ENCODE results near the gene CFAP47.
"Not testable (repeated sequence)": the region's sequence is repeated elsewhere in the genome, so short reads cannot be mapped to it uniquely, and the experiment has no call there.

CFAP47 gene

GRCh38 chrX:36214924-36215323 lies 295.4 kb downstream of the CFAP47 start:
- H3K27me3 ChIP-seq (ENCODE audit: control insufficient read depth, insufficient read depth, low read length): no peaks in the 10 kb centered on the region
- no peak overlapping the region for H3K4me3 ChIP-seq (ENCODE audit: low read length)
- no peaks in the 10 kb centered on the region for H3K9me3 ChIP-seq (ENCODE audit: control insufficient read depth, insufficient read depth, low read length)
- no peak for DNase-seq (ENCODE audit: low read depth, low spot score)
- no peaks in the 10 kb centered on the region for H3K4me1 ChIP-seq (ENCODE audit: control insufficient read depth, insufficient read depth, low read length)
- H3K27ac ChIP-seq (ENCODE audit: low read length): no peak overlapping the region
- no peaks in the 10 kb centered on the region for H3K36me3 ChIP-seq (ENCODE audit: control insufficient read depth, insufficient read depth, low read length)
- no CpG with 5 or more reads among the region's 1 CpG for WGBS (ENCODE audit: insufficient coverage, insufficient read length)

GRCh38 chrX:36218801-36219200 lies 299.3 kb downstream of the CFAP47 start:
- H3K4me3 ChIP-seq (ENCODE audit: low read length): no peak overlapping the region
- DNase-seq (ENCODE audit: low read depth, low spot score): no peak
- H3K9me3 ChIP-seq (ENCODE audit: control insufficient read depth, insufficient read depth, low read length): no peaks in the 10 kb centered on the region
- no peaks in the 10 kb centered on the region for H3K27me3 ChIP-seq (ENCODE audit: control insufficient read depth, insufficient read depth, low read length)
- H3K4me1 ChIP-seq (ENCODE audit: control insufficient read depth, insufficient read depth, low read length): no peaks in the 10 kb centered on the region
- no peak overlapping the region for H3K27ac ChIP-seq (ENCODE audit: low read length)
- no CpG with 5 or more reads among the region's 1 CpG for WGBS (ENCODE audit: insufficient coverage, insufficient read length)
- no peaks in the 10 kb centered on the region for H3K36me3 ChIP-seq (ENCODE audit: control insufficient read depth, insufficient read depth, low read length)

- no CpG with 5 or more reads among the region's 21 CpGs for WGBS (ENCODE audit: insufficient coverage, insufficient read length)
- H3K27ac ChIP-seq (ENCODE audit: low read length); H3K4me1 ChIP-seq (ENCODE audit: control insufficient read depth, insufficient read depth, low read length); H3K36me3 ChIP-seq (ENCODE audit: control insufficient read depth, insufficient read depth, low read length); H3K9me3 ChIP-seq (ENCODE audit: control insufficient read depth, insufficient read depth, low read length); H3K27me3 ChIP-seq (ENCODE audit: control insufficient read depth, insufficient read depth, low read length); DNase-seq (ENCODE audit: low read depth, low spot score); H3K4me3 ChIP-seq (ENCODE audit: low read length): not testable (repeated sequence)
Observed at GRCh38 chrX:36234840-36235528, 315.4 kb downstream of the CFAP47 start.

GRCh38 chrX:36241397-36241796 lies 321.9 kb downstream of the CFAP47 start:
- H3K9me3 ChIP-seq (ENCODE audit: control insufficient read depth, insufficient read depth, low read length): no peaks in the 10 kb centered on the region
- H3K27me3 ChIP-seq (ENCODE audit: control insufficient read depth, insufficient read depth, low read length): no peaks in the 10 kb centered on the region
- no peaks in the 10 kb centered on the region for H3K36me3 ChIP-seq (ENCODE audit: control insufficient read depth, insufficient read depth, low read length)
- no peak for DNase-seq (ENCODE audit: low read depth, low spot score)
- no peak overlapping the region for H3K4me3 ChIP-seq (ENCODE audit: low read length)
- H3K4me1 ChIP-seq (ENCODE audit: control insufficient read depth, insufficient read depth, low read length): no peaks in the 10 kb centered on the region
- WGBS (ENCODE audit: insufficient coverage, insufficient read length): no CpG with 5 or more reads among the region's 1 CpG
- H3K27ac ChIP-seq (ENCODE audit: low read length): no peak overlapping the region

GRCh38 chrX:36266155-36266554 lies 346.6 kb downstream of the CFAP47 start:
- H3K4me1 ChIP-seq (ENCODE audit: control insufficient read depth, insufficient read depth, low read length): no peaks in the 10 kb centered on the region
- no peaks in the 10 kb centered on the region for H3K27me3 ChIP-seq (ENCODE audit: control insufficient read depth, insufficient read depth, low read length)
- no peaks in the 10 kb centered on the region for H3K9me3 ChIP-seq (ENCODE audit: control insufficient read depth, insufficient read depth, low read length)
- H3K4me3 ChIP-seq (ENCODE audit: low read length): no peak overlapping the region
- DNase-seq (ENCODE audit: low read depth, low spot score): no peak
- no CpG with 5 or more reads among the region's 5 CpGs for WGBS (ENCODE audit: insufficient coverage, insufficient read length)
- no peaks in the 10 kb centered on the region for H3K36me3 ChIP-seq (ENCODE audit: control insufficient read depth, insufficient read depth, low read length)
- no peak overlapping the region for H3K27ac ChIP-seq (ENCODE audit: low read length)

- no peak overlapping the region for H3K4me3 ChIP-seq (ENCODE audit: low read length)
- no peak overlapping the region for H3K27ac ChIP-seq (ENCODE audit: low read length)
- no peaks in the 10 kb centered on the region for H3K9me3 ChIP-seq (ENCODE audit: control insufficient read depth, insufficient read depth, low read length)
- DNase-seq (ENCODE audit: low read depth, low spot score): no peak
- no CpG with 5 or more reads among the region's 1 CpG for WGBS (ENCODE audit: insufficient coverage, insufficient read length)
- H3K36me3 ChIP-seq (ENCODE audit: control insufficient read depth, insufficient read depth, low read length): no peaks in the 10 kb centered on the region
- no peaks in the 10 kb centered on the region for H3K4me1 ChIP-seq (ENCODE audit: control insufficient read depth, insufficient read depth, low read length)
- no peaks in the 10 kb centered on the region for H3K27me3 ChIP-seq (ENCODE audit: control insufficient read depth, insufficient read depth, low read length)
Observed at GRCh38 chrX:36310136-36310535, 390.6 kb downstream of the CFAP47 start.

GRCh38 chrX:36314303-36314702 lies 394.8 kb downstream of the CFAP47 start:
- no peak overlapping the region for H3K4me3 ChIP-seq (ENCODE audit: low read length)
- no peaks in the 10 kb centered on the region for H3K4me1 ChIP-seq (ENCODE audit: control insufficient read depth, insufficient read depth, low read length)
- no CpG with 5 or more reads among the region's 3 CpGs for WGBS (ENCODE audit: insufficient coverage, insufficient read length)
- no peak for DNase-seq (ENCODE audit: low read depth, low spot score)
- H3K36me3 ChIP-seq (ENCODE audit: control insufficient read depth, insufficient read depth, low read length): no peaks in the 10 kb centered on the region
- H3K27ac ChIP-seq (ENCODE audit: low read length): no peak overlapping the region
- H3K27me3 ChIP-seq (ENCODE audit: control insufficient read depth, insufficient read depth, low read length): no peaks in the 10 kb centered on the region
- no peaks in the 10 kb centered on the region for H3K9me3 ChIP-seq (ENCODE audit: control insufficient read depth, insufficient read depth, low read length)

GRCh38 chrX:36334572-36334971 lies 415.0 kb downstream of the CFAP47 start:
- Histone ChIP-seq H3K36me3 (ENCODE audit: control insufficient read depth, insufficient read depth, low read length) (no peaks in the 10 kb centered on the region), H3K4me1 (ENCODE audit: control insufficient read depth, insufficient read depth, low read length) (no peaks in the 10 kb centered on the region), H3K9me3 (ENCODE audit: control insufficient read depth, insufficient read depth, low read length) (no peaks in the 10 kb centered on the region), H3K27ac (ENCODE audit: low read length) (no peak overlapping the region), H3K27me3 (ENCODE audit: control insufficient read depth, insufficient read depth, low read length) (no peaks in the 10 kb centered on the region), H3K4me3 (ENCODE audit: low read length) (no peak overlapping the region)
- DNase-seq (ENCODE audit: low read depth, low spot score): no peak
- no CpG with 5 or more reads among the region's 1 CpG for WGBS (ENCODE audit: insufficient coverage, insufficient read length)

GRCh38 chrX:36336751-36337150 lies 417.2 kb downstream of the CFAP47 start:
- WGBS (ENCODE audit: insufficient coverage, insufficient read length): no CpG with 5 or more reads among the region's 3 CpGs
- Histone ChIP-seq H3K27me3 (ENCODE audit: control insufficient read depth, insufficient read depth, low read length) (no peaks in the 10 kb centered on the region), H3K27ac (ENCODE audit: low read length) (no peak overlapping the region), H3K4me1 (ENCODE audit: control insufficient read depth, insufficient read depth, low read length) (no peaks in the 10 kb centered on the region), H3K9me3 (ENCODE audit: control insufficient read depth, insufficient read depth, low read length) (no peaks in the 10 kb centered on the region), H3K36me3 (ENCODE audit: control insufficient read depth, insufficient read depth, low read length) (no peaks in the 10 kb centered on the region), H3K4me3 (ENCODE audit: low read length) (no peak overlapping the region)
- DNase-seq (ENCODE audit: low read depth, low spot score): no peak

- Histone ChIP-seq H3K36me3 (ENCODE audit: control insufficient read depth, insufficient read depth, low read length) (no peaks in the 10 kb centered on the region), H3K27me3 (ENCODE audit: control insufficient read depth, insufficient read depth, low read length) (no peaks in the 10 kb centered on the region), H3K4me3 (ENCODE audit: low read length) (no peak overlapping the region), H3K4me1 (ENCODE audit: control insufficient read depth, insufficient read depth, low read length) (no peaks in the 10 kb centered on the region), H3K9me3 (ENCODE audit: control insufficient read depth, insufficient read depth, low read length) (no peaks in the 10 kb centered on the region), H3K27ac (ENCODE audit: low read length) (no peak overlapping the region)
- DNase-seq (ENCODE audit: low read depth, low spot score): no peak
- no CpG with 5 or more reads among the region's 1 CpG for WGBS (ENCODE audit: insufficient coverage, insufficient read length)
Observed at GRCh38 chrX:36344301-36344700, 424.8 kb downstream of the CFAP47 start.

GRCh38 chrX:36348509-36348908 lies 429.0 kb downstream of the CFAP47 start:
- no peak overlapping the region for H3K27ac ChIP-seq (ENCODE audit: low read length)
- H3K4me3 ChIP-seq (ENCODE audit: low read length): no peak overlapping the region
- no peaks in the 10 kb centered on the region for H3K4me1 ChIP-seq (ENCODE audit: control insufficient read depth, insufficient read depth, low read length)
- H3K9me3 ChIP-seq (ENCODE audit: control insufficient read depth, insufficient read depth, low read length): no peaks in the 10 kb centered on the region
- H3K27me3 ChIP-seq (ENCODE audit: control insufficient read depth, insufficient read depth, low read length): no peaks in the 10 kb centered on the region
- H3K36me3 ChIP-seq (ENCODE audit: control insufficient read depth, insufficient read depth, low read length): no peaks in the 10 kb centered on the region
- WGBS (ENCODE audit: insufficient coverage, insufficient read length): no CpG with 5 or more reads among the region's 1 CpG
- DNase-seq (ENCODE audit: low read depth, low spot score): no peak
